ENCODE data around the gene SPX. TPM values are rescaled to one million over a fixed set of nuclear protein-coding genes. Genes with fewer than 3 reads are reported as not detected.

Gene SPX
- total RNA-seq, 1 experiment from 2014 or later, result 6.9 TPM

DNA sequence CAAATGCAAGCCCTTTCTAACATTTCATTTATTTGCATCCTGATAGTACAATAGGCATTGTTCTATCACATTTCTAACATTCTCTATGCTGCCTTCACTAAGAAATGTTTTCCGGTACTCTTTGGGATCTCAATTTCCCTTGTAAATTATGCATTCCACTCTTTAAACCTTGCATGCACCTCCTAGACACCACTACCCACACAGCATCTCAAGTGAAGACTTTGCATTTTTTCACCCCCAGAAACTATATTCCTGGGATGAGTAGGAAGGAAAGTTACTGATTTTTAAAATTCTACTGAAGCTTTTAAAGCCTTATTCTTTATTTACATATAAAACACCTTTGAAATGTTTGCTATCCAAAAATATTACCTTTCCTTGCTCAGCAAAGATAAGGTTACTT is 51.4 kb downstream of the SPX start:
- H3K4me3 ChIP-seq (ENCODE audit: low read depth, low read length), result no peak overlapping the region
- Mint-ChIP-seq H3K9me3 (ENCODE audit: unreplicated experiment) (peaks cover 17% of the 10 kb centered on the region), H3K27me3 (ENCODE audit: insufficient read depth, unreplicated experiment) (no peaks in the 10 kb centered on the region), H3K4me3 (ENCODE audit: unreplicated experiment) (no peak overlapping the region), H3K4me1 (ENCODE audit: low read depth, unreplicated experiment) (peaks cover 68% of the 10 kb centered on the region), H3K36me3 (ENCODE audit: insufficient read depth, unreplicated experiment) (peaks cover 8% of the 10 kb centered on the region), H3K27ac (ENCODE audit: unreplicated experiment) (peak overlapping the region; percentile 2)
- DNase-seq, result no peak
- ChIA-PET POLR2A (no interaction called here), CTCF (no interaction called here)
- TF ChIP-seq, protein P1, sequence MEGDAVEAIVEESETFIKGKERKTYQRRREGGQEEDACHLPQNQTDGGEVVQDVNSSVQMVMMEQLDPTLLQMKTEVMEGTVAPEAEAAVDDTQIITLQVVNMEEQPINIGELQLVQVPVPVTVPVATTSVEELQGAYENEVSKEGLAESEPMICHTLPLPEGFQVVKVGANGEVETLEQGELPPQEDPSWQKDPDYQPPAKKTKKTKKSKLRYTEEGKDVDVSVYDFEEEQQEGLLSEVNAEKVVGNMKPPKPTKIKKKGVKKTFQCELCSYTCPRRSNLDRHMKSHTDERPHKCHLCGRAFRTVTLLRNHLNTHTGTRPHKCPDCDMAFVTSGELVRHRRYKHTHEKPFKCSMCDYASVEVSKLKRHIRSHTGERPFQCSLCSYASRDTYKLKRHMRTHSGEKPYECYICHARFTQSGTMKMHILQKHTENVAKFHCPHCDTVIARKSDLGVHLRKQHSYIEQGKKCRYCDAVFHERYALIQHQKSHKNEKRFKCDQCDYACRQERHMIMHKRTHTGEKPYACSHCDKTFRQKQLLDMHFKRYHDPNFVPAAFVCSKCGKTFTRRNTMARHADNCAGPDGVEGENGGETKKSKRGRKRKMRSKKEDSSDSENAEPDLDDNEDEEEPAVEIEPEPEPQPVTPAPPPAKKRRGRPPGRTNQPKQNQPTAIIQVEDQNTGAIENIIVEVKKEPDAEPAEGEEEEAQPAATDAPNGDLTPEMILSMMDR (IDR thresholded peaks at IDR 0.05; ENCODE audit: insufficient read depth in 1 of 2, low read depth in 1 of 2, low read length in 1 of 2, severe bottlenecking in 1 of 2, unreplicated experiment in 1 of 2), result no peak
- peaks cover 63% of the 10 kb centered on the region for H3K4me1 ChIP-seq
- no peaks in the 10 kb centered on the region for H3K9me3 ChIP-seq
- intact Hi-C loops (cut with micrococcal nuclease; ENCODE audit: unreplicated experiment), result loop anchor here (1.0 kb wide), 1 partner anchor 76 kb away; the partner anchor contains the start of genes GOLT1B and RECQL
- H3K27me3 ChIP-seq (replicated peaks; ENCODE audit: control insufficient read depth, insufficient read depth, low read length), result no peaks in the 10 kb centered on the region
- no TSS peak for BruUV-seq (replicated peaks)
- H3K36me3 ChIP-seq (ENCODE audit: control insufficient read depth, insufficient read depth, low read length), result no peaks in the 10 kb centered on the region

DNA sequence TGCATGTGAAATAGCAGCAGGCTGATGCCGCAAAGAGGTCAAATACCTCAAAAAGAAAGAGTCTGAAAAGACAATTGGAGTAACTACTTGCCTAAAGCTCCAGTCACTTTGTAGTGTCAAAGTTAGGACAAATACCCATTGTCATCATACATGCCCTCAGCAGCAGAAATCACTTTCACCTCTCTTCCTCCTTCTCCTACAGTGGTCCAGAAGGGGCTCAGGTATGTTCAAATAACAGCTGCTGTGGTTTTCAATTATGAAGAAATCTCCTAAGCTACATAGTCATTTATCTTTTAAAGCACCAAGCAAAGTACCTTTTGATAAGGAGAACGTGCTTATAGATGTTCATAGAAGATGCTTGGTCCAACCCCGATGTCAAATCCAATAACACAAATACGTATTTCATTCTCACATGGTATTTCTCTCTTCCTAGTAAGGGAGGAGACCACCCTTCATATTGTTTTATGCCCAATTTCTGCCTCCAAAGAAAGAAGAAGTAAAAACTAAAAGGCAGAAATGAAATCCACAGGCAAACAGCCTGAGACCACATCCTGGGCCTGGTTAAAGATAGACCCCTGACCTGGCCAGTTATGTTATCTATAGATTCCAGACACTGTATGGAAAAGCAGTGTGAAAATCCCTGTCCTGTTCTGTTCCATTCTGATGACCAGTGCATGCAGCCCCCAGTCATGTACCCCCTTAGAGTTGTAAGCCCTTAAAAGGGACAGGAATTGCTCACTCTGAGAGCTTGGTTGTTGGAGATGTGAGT is 54.8 kb downstream of the SPX start:
- no peaks in the 10 kb centered on the region for H3K9me3 ChIP-seq
- CTCF ChIA-PET, result interaction anchor here (0.5 kb wide), 1 partner anchor 117 kb away, joined by 3 read pairs; no protein-coding TSS in a partner anchor
- H3K27me3 ChIP-seq (replicated peaks; ENCODE audit: control insufficient read depth, insufficient read depth, low read length), result no peaks in the 10 kb centered on the region
- DNase-seq, result no peak
- no peak overlapping the region for H3K4me3 ChIP-seq (ENCODE audit: low read depth, low read length)
- Mint-ChIP-seq H3K27ac (ENCODE audit: unreplicated experiment) (peak overlapping the region; percentile 0), H3K4me3 (ENCODE audit: unreplicated experiment) (no peak overlapping the region), H3K9me3 (ENCODE audit: unreplicated experiment) (peaks cover 17% of the 10 kb centered on the region), H3K27me3 (ENCODE audit: insufficient read depth, unreplicated experiment) (no peaks in the 10 kb centered on the region), H3K4me1 (ENCODE audit: low read depth, unreplicated experiment) (peaks cover 57% of the 10 kb centered on the region), H3K36me3 (ENCODE audit: insufficient read depth, unreplicated experiment) (peaks cover 8% of the 10 kb centered on the region)
- POLR2A ChIA-PET, result no interaction called here
- no TSS peak for BruUV-seq (replicated peaks)
- intact Hi-C loops (cut with micrococcal nuclease; ENCODE audit: unreplicated experiment), result loop anchor here (2.0 kb wide), 1 partner anchor 24 kb away; the partner anchor contains the start of gene GYS2
- TF ChIP-seq, protein P1 (IDR thresholded peaks at IDR 0.05; ENCODE audit: insufficient read depth in 1 of 2, low read depth in 1 of 2, low read length in 1 of 2, severe bottlenecking in 1 of 2, unreplicated experiment in 1 of 2), result no peak
- no peaks in the 10 kb centered on the region; the same call in 1 of the 2 replicates for H3K36me3 ChIP-seq (ENCODE audit: control insufficient read depth, insufficient read depth, low read length)
- peaks cover 62% of the 10 kb centered on the region for H3K4me1 ChIP-seq

Other genes with a start within 250 kb of the SPX start
- 1.1 and 1.2 TPM in 2 replicates for gene SLCO1A2, start 191.4 kb upstream of the SPX start, total RNA-seq (2022)
- not detected in 2 replicates for gene IAPP, start 153.4 kb upstream of the SPX start, total RNA-seq (2022)
- gene PYROXD1, start 88.6 kb upstream of the SPX start, total RNA-seq (2022), result 16.7 and 17.7 TPM in 2 replicates
- 50.7 and 55.3 TPM in 2 replicates for gene RECQL, start 24.7 kb upstream of the SPX start, total RNA-seq (2022)
- gene GOLT1B, start 24.5 kb upstream of the SPX start, total RNA-seq (2022), result 75.9 and 81.7 TPM in 2 replicates
- 0.66 and 1.3 TPM in 2 replicates for gene GYS2, start 78.6 kb downstream of the SPX start, total RNA-seq (2022)
- 1,752 and 1,948 TPM in 2 replicates for gene LDHB, start 131.5 kb downstream of the SPX start, total RNA-seq (2022)
- 88.7 and 90.2 TPM in 2 replicates for gene KCNJ8, start 248.4 kb downstream of the SPX start, total RNA-seq (2022)

All from Caco-2 (cell line).